HS-27A (cell line): ENCODE results near the gene BCAT1.

Experiments
- DNase-seq: peaks from one replicate; pipeline ENCODE4 v3.0.0-alpha.2; 2012; ENCODE audit warnings: low read depth, missing footprints

Gene BCAT1

DNA sequence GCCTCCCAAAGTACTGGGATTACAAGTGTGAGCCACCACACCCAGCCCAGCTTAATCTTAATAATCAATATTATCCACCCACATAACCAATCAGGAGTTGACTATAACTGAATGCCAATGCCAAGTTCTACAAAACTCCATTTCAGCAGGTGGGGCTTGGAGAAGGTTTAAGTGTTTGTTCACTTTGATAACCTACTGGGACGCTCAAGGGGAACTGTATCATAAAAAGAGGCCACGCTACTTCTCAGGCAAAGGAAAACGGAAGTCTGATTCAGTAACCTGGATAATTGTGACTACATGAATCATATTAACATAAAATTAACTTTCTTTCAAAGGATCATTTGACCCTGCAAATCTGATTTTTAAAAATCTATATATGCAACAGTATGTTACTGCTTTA, 179.2 kb downstream of the BCAT1 start:
- DNase-seq: no peak

GRCh38 chr12:24768415-24768814, 180.5 kb downstream of the BCAT1 start:
- no peak for DNase-seq

- DNase-seq: no peak
Observed at GRCh38 chr12:24767016-24767415, 181.9 kb downstream of the BCAT1 start.

GRCh38 chr12:24764712-24765111, 184.2 kb downstream of the BCAT1 start:
- DNase-seq: no peak

GRCh38 chr12:24760606-24761378, 188.1 kb downstream of the BCAT1 start:
- no peak for DNase-seq

DNA sequence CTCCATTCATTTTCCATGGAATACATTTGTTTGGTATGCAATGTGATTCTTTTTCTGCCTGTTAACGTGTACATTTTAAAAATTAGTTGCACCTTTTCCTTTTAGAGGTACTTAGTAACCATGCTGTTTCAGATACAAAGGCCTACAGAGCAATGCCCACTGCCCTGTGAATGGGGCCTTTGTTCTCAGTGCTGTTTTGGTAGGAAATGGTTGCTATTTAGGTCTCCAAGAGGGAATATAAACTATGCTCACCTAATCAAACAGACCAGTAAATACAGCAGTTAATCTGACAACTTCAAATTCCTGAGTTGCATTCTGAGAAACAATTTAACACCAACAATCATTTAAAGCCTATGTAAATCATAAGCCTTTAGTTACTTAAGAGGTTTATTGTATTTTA, 188.7 kb downstream of the BCAT1 start:
- DNase-seq: no peak
